NCI-H69 (cell line): Measurements from ENCODE around the gene RAP1GAP2.
"Not testable (repeated sequence)": the region's sequence is repeated elsewhere in the genome, so short reads cannot be mapped to it uniquely, and the experiment has no call there.

Experiments
- DNase-seq: peaks from one replicate; lab custom pipeline; 2025; lab: John Stamatoyannopoulos, UW

Gene RAP1GAP2

DNA sequence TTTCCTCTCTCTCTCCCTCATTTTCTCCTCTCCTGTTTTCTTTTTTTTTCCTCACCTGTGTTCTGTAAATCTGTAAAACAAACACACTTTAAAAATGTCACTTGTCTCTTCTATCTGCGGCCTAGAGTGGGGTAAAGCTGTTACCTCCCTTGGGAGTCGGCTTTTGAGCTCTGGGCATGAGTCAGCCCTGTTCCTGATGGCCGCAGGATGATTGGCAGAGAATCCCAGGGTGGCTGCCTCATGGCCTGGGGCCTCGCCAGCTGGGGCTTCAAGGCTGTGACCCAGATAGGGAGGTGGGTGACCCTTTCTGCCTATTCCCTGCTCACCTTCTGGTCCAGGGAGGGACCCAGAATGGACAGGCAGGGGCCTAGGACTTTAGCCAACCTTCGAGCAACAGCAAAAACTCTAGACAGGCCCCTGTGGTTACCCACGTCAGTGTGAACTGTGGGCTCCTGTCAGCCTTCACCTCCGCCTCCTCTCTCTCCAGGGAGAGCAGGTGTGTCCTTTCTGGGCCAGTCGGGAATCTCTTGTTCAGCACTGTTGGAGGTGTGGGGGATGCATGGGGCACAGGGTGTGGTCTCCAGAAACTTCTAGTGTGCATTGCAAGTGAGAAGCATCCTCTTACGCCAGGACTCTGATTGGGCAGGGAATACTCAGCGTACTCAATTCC is 87.4 kb downstream of the RAP1GAP2 start:
- DNase-seq = peak; percentile 82

DNA sequence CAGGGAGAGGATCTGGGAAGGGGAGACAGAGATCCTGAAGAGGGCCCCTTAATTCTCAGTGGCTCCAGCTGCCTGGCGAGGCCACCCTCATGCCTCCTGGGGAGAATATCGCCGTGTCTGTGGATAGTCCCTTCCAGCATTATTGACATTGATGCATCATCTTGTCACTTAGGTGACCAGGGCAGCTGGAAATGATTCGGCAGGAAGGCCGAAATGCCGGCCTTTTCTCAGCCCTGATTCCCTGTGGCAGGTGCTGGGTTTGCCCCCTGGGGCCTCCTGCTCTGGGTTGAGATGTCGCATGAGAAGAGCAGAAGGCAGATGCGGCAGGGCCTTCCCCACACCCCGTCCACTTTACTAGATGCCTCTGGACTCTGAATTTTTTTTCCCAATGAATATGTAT is 89.5 kb downstream of the RAP1GAP2 start:
- DNase-seq = peak; percentile 49

DNA sequence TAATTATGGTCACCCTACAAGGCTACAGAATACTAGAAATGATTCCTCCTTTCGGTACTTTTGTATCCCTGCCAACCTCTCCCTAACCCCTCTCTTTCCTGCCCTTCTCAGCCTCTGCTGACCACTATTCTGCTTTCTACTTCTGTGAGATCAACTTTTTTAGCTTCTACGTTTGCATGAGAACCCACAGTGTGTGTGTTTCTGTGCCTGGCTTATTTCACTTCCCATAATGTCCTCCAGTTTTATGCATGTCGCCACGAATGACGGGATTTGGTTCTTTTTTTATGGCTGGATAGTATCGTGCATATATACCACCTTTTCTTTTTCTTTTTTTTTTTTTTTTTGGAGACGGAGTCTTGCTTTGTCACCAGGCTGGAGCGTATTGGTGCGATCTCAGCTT is 92.1 kb downstream of the RAP1GAP2 start:
- no peak for DNase-seq

DNA sequence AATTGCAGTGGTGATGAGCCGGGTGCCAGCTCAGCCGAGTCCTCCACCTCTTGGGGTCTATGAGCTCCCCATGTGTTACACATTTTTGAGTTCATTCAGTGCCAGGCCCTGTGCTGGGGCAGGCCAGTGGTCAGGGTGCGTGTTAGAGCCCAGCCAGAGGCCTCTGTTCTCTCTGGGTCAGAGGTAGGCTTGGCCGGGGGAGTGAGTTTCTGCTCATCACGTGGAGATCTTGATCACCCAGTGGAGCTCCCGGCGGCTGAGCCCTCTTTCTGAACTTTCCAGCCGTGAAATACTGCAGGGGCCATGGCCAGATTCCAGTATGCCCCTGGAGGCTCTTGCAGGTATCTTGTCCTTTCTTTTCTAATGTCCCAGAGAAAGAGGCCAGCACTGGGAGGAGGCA is 93.0 kb downstream of the RAP1GAP2 start:
- no peak for DNase-seq

DNA sequence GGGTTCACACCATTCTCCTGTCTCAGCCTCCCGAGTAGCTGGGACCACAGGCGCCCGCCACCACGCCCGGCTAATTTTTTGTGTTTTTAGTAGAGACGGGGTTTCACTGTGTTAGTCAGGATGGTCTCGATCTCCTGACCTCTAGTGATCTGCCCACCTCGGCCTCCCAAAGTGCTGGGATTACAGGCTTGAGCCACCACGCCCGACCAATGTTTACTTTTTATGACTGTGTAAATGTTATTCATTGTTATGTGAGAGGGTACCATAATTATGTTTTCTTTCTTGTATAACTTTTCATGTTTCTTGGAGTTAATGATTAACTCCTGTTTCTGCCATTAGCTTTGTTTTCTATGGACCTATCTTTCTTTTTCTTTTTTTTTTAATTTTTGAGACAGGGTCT is 94.5 kb downstream of the RAP1GAP2 start:
- DNase-seq = not testable (repeated sequence)

DNA sequence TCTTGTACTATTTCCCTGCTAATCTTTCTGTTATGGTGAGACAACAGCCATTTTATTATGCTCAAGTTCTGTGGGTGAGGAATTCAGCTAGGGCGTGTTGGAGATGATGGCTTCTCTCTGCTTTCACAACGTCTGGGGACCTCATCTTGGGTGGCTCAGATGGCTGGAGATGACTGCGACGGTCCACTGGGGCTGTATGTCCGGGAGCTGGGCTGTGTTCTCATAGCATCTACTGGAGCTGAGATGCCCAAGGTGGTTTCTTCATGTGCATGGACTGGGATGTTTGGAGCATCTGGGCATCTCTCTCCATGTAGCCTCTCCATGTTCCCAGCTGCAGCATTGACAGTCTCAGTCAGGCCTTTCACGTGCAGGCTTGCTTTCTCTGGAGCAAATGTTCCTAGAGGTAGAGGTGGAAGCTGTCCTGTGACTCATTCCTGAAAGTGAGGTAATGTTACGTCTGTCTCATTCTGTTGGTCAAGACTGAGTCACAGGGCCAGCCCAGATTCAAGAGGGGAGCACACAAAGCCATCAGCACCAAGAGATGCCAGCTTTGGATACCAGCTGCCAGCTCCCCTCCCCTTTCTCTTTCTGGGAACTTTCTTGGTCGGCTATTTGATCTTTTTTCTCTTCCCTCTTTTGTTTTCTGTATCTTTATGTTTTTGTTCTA is 96.2 kb downstream of the RAP1GAP2 start:
- peak; percentile 53 for DNase-seq

DNA sequence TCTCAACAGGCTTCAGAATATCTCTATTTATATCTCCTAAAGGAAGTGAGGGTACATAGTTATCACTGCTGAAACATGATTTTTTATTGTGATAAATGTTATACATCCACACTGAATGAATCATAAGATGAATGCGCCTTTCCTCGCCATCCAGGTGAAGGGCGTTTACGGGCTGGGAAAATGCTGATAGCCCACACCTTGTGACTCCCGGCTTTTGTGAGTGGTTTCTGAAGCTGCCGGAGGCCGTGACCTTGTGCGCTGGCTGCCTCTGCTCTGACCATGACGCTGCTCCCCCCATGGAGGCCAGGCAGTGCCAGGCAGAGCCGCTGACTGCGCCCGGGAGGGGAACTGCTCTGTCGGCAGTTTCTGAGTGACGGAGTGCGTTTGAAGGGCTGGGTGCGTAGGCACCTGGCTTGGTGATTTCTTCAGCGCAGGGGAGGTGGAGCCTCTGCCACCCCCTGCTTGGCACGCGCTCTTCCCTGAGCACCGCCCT is 97.2 kb downstream of the RAP1GAP2 start:
- no peak for DNase-seq

DNA sequence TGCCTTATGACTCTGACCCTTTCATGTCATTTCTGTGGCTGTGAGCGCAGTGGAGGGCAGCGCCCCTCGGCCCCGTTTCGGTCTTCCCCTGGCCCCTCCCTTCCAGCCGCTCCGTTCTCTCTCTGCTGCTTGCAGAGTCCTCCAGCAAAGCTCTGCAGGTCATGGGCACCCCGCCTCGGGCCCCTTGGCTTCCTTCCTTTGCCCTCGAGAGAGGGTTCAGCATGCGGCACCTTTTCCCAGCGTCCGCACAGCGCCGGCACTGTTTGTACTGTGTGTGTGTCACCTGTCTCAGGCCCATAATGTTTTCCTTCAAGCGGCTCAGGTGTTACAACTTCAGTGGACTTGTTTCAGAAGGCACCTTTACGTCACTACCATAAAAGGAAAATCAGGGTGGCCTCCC is 98.5 kb downstream of the RAP1GAP2 start:
- DNase-seq = no peak

DNA sequence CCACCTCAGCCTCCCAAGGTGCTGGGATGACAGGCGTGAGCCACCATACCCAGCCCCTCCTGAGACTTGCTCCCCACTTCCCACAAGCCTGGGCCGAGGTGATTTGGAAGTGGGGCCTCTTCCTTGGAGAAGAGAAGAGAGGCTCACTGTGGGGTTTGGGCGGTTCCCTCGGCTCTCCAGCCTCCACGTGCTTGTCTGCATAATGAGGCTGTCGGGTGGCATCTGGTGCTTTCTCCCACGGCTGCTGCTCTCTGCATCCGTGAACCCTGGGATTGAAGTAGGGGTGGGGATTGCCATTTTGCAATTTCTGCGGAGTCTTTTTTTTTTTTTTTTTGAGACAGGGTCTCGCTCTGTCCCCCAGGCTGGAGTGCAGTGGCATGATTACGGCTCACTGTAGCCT is 101.4 kb downstream of the RAP1GAP2 start:
- no peak for DNase-seq

DNA sequence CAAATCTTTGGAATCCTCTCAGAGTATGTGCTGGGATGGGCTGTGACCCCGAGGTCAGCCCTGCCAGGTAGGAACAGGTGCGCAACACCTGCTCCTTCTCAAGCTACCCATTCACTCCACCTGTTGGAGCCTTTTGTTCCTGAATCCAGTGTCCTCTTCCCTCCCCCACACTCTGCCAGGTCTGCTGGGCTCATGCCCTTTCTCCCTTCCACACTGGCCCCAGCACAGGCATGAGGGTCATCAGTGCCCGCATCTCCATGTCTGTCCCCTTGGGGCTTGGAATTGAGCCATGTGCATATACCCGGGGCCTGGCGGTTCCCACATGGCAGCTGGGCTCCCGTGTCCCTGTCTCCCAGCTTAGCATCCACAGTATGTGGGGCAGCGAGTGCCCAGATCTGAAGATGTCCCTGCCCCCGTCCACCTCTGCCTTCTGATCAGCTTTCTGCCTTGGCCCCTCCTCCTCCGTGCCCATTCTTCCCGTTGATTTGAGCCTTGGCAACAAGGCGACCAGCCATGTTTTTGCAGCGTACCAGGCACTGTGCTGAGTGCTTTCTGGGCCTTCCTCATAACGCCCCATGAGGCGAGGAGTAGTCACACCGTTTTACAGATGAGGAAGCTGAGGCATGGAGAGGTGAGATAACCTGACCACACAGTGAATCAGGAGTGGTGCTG is 102.2 kb downstream of the RAP1GAP2 start:
- peak; percentile 63 for DNase-seq

DNA sequence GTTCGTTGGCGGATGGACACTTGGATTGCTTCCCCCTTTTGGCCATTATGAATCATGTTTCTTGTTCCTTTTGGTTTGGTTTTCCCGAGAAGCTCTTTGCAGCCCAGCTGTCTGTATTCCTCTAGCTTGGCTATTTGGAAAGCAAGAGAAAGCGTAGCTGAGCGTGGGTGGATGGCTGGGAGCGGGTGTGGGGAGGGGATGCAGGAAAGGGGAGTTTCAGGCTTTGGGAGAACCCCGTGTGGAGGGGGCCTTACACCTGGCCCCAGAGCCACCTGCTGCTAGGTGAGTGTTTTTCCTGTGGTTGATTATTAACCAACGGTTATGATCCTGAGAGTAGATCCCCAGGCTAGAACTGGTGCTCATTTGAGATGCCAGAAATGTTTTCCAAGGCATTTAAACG is 103.7 kb downstream of the RAP1GAP2 start:
- DNase-seq = peak; percentile 16

DNA sequence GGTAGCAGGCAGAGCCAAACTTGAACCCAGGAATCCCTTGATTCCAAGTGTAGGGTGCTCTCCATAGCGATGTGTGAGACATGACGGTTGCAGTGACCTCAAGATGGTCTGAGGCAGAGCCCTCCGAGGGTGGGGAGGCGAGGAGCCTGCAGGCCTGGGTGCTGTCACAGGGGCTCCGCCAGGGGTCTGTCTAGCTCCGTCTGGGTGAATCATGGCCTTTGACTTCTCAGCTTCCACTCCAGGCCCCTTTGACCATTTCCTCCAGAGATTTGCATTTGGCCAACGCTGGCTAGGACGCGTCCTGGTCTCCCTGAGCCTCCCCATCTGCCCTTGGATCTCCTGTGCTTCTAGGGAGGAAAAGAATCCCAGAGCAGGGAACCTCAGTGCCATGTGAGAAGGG is 104.6 kb downstream of the RAP1GAP2 start:
- DNase-seq = no peak

DNA sequence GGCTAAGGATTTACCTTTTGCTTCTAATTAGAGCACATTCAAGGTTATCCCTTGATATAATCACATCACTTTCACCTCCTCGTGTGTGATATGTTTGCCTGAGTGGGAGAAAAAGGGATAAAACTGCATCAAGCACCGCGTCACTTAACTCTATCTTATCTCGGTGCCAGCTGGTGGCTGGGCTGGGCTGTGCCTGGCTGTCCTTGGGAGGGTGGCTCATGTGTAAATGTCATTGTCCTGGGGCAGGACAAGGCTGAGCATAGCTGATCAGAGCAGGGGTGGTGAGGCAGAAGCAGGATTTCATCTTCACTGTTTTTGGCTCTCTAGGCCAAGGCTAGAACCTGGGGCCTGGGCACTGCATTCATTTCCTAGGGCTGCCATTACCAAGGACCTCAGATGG is 105.3 kb downstream of the RAP1GAP2 start:
- no peak for DNase-seq

DNA sequence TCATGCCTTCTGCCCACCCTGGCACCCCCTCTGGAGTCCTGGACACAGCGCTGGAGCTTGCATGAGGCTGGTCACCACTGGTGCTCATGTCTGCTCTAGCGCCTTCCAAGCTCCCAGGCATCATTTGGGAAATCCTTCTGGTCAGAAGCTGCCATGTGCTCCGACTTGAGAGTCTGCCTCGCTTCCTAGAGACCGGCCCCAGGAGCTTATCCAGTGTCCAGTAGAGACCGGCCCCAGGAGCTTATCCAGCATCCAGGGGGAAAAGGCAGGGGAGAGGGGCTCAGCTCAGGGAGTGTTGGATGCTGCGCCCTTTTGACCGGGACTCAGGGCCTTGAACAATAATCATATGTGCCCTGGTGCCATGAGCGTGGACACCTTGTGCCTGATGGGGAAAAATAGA is 106.3 kb downstream of the RAP1GAP2 start:
- no peak for DNase-seq

DNA sequence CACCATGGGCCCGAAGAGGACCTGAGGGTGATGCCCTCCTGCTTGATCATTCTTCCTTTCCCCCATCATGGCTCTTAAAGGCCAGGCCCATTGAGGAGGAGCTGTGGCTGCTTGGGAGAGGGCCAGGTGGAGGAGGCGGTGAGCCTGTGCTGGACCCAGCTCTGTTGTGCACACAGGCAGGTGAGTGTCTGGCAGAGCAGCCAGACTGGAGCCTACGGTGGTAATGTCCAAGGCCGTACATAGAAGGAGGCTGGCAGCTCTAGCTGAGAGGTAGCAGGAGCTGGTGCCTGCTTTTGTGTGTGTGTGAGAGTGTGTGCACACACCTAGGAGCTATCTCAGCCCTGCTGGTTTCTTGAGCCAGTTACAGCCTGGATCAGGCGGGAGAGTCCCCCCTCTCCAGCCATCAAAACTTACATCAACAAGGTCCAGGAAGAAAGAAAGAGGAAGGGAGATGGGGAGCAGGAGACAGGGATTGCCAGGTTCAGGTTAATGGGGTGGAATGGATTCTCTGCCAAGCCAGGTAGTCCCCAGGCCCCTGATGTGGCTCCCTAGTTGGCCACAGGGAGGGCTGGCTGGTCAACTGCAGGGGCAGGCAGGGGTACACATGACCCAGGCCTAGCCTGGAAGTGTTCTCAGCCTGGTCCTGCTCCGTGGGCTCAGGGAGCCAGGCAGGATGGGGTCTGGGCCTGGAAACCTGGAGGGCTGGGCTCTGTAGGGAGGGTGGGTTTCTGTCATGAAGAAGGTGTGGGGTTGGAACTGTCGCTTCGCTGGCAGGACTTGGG is 107.1 kb downstream of the RAP1GAP2 start:
- DNase-seq = peak; percentile 14

DNA sequence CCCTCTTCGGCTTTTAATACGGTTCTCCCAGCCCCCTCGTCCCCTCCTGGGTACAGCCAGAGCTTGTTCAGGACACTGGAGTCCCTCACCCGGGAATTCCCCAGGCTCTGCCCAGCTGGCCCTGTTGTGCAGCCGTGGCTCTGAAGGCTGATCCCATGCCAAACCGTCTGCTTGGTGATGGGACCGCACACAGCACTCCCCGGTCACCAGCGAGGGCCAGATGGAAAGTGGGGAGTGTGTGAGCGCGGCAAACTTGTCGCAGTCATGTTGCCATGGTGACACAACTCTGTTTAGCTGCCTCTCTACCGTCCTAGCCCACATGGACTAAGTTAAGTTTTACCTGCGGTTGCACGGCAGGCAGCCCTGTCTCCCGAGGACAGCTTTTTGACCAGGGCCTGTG is 107.9 kb downstream of the RAP1GAP2 start:
- DNase-seq = no peak

DNA sequence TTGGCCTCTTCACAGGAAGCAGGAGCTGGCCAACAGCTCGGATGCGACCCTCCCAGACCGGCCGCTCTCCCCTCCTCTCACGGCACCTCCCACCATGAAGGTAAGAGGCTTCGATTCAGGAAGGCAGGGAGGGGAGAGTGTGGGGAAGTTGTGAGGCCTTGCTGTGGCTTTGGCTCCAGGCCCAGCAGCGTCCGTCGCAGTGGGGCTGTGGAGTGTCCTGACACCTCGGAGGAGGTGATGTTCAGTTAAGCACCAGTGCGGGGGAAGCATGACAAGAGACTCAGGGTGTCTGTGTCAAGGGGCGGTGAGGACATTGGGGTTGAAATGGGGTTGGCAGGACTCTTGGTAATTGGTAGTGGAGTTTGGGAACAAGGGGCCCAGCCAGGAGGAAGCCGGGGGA is 109.0 kb downstream of the RAP1GAP2 start:
- DNase-seq = no peak

DNA sequence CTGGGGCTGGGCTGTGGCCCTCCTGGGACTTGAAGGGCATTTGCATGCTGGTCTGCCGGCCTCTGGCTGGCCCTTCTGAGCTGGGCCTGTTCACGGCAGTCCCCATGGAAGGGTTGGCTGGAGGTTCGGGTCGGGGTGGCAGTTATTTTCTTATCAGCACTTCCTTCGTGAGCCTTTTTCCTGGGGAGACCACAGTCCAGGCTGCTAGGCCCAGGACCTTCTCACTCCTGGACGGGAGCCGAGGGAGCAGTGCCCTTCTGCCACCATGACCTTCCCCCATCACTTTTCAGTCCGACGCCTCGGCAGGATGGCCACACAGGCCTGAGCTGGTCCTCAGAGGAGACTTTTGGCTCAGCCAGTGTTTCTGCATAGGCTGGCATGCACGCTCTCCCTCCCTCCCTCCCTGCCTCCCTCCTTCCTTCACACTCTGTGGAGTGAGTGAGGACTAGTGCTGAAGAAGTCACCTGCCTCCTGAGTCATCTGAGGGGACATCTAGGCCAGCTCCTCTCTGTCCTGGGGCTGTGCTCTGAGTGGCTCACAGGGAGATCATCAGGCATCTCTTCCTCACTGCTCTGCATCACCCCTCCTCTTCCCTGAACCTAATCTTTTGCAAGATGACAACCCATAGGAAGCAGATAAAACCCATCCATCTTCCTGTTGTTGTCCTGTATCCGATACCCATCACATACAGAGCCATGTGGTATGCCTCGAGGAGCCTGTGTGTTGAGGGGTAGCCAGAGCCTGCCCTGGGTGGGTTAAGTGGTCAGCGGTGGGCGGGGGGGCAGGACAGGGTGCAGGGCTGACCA is 109.7 kb downstream of the RAP1GAP2 start:
- no peak for DNase-seq

DNA sequence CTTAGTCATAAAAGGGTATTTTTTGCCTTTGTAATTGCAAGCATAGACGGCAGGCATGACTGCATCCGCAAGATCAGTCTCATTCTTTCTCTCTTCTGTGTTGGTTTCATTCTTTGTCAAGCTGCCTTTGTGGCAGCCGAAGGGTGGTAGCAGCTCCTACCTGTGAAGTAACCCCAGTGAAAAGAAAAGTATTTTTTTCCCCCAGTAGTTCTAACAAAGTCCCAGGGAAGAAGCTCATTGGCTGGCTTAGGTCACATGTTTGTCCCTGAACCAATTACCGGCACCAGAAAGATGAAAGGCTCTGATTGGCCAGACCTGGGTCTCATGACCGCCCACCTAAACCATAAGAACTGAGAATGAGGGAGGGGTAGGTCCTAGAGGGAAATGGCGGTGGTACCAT is 110.7 kb downstream of the RAP1GAP2 start:
- no peak for DNase-seq

DNA sequence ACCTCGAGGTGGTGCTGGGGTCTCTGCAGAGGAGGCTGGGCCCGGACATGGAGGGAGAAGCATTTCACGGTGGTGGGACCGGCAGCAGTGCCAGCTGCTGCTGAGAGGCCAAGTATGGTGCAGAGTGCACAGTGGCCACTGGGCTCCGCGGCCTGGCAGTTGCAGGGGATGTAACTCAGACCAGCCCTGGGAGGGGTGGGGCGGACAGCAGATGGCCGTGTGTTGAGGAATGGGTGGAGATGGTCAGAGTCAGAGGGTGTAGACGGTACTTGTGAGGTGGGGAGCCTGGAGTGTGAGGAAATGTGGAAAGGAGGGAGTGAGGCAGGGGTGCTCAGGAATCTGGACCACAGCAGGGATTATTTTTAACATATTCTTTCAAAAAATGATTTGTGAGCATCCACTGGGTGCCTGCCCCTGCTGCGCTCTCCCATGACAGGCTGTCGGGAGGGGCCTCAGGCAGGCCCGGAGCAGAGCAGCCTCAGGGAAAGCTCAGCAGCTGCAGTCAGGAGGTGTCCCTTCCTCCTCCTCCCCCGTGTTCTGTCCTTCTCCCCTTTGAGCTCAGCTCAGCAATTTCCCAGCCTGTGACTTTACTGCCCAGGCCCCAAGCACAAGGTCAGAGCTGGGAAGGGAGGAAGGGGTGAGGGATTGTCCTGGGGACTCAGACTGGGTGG is 113.1 kb downstream of the RAP1GAP2 start:
- no peak for DNase-seq

DNA sequence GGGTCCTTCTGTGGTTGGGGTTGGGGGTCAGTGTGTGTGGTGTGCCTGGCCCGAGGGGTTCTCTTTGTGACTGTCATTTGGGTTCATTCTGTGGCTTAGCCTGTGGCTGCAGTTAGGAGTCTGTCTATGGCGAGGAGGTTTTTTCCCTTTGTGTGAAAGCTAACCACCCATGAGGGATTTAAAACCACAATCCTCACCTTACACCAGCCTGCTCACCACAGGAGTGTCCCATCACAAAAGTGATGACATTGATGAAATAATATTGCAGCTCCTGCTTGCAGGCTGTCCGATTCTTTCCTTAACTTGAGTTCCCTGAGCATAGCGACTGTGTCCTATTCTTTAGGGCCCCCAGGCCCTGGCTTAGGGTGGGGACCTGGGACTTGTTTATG is 113.6 kb downstream of the RAP1GAP2 start:
- DNase-seq = no peak
